Sigmoid colon (tissue), 7 donors: ENCODE measurements around the gene WFDC2. TPM values are rescaled to one million over a fixed set of nuclear protein-coding genes. Genes with fewer than 3 reads are reported as not detected.

Source experiments
- DNase-seq: peaks from one replicate; pipeline ENCODE4 v3.0.0-alpha.2; 2019
- H3K27ac ChIP-seq, 4 donors: fragments of 200-600 bp; sonication (generic); one replicate each; pipeline ENCODE4 v1.5.1; 2016 to 2019; ENCODE audit warnings: mild to moderate bottlenecking in 1 of 4
- H3K27me3 ChIP-seq, 3 donors: fragments of 200-600 bp; sonication (generic); one replicate each; pipeline ENCODE4 v1.5.1; 2019; ENCODE audit warnings: mild to moderate bottlenecking in 1 of 3
- H3K36me3 ChIP-seq, 4 donors: fragments of 200-600 bp; sonication (generic); one replicate each; pipeline ENCODE4 v1.5.1; 2016 to 2019
- H3K4me1 ChIP-seq, 4 donors: fragments of 200-600 bp; sonication (generic); one replicate each; pipeline ENCODE4 v1.5.1; 2017 to 2019
- H3K4me3 ChIP-seq, 4 donors: fragments of 200-600 bp; sonication (generic); one replicate each; pipeline ENCODE4 v1.5.1; 2017 to 2019; ENCODE audit warnings: mild to moderate bottlenecking in 2 of 4, moderate library complexity in 1 of 4
- H3K9me3 ChIP-seq, 4 donors: fragments of 200-600 bp in 3 of 4; sonication (generic) in 3 of 4; one replicate each; pipeline versions ENCODE4 v1.5.1 to v1.6.1; 2013 to 2019
- EP300 ChIP-seq, 4 donors: sonication (generic); formaldehyde crosslinking; IDR thresholded peaks; one replicate each; pipeline ENCODE4 v1.6.1; 2017; ENCODE audit warnings: antibody characterized with exemption in 4 of 4
- POLR2A ChIP-seq, 2 donors: fragments of 450-650 bp; IDR thresholded peaks; one replicate each; pipeline ENCODE4 v1.6.1; 2016; ENCODE audit warnings: antibody characterized with exemption in 2 of 2, mild to moderate bottlenecking in 2 of 2, moderate library complexity in 2 of 2
- POLR2AphosphoS5 ChIP-seq, 4 donors: sonication (generic); formaldehyde crosslinking; IDR thresholded peaks; one replicate each; pipeline ENCODE4 v1.6.1; 2017; ENCODE audit warnings: antibody characterized with exemption in 4 of 4
- WGBS, 2 donors: extraction: QIAGEN DNeasy Blood & Tissue Kit; methylation state at CpG; one replicate each; pipeline ENCODE4 v1.1.7; 2013; 5-methylcytosine and 5-hydroxymethylcytosine counted together
- intact Hi-C: fragments of 100-400 bp; cut with DNase I; formaldehyde crosslinking; loops from one replicate; pipeline ENCODE4 v1.15.1; 2023
- polyA plus RNA-seq, 3 donors: library from polyadenylated mRNA; stranded (reverse); fragments of 200-250 nt; gene quantifications; one replicate each; pipeline ENCODE4 v1.2.3, GENCODE V29; 2013
- total RNA-seq, 4 donors: library from RNA; depleted of rRNA; stranded (reverse); fragments of >200 nt; gene quantifications; one replicate each; pipeline ENCODE4 v1.1.0, GENCODE V29; 2016
- TF ChIP-seq, protein P1 (sequence below), 4 experiments: fragments of 450-650 bp in 3 of 4; fragments of 200-600 bp in 1 of 4; IDR thresholded peaks; one replicate each; pipeline ENCODE4 v1.5.1; 2016 to 2019; ENCODE audit warnings: antibody characterized with exemption in 4 of 4, mild to moderate bottlenecking in 3 of 4, moderate library complexity in 2 of 4
- donor health status: healthy with polysubstance abuse.
- donor health status: Bipolar disorder and iron deficiency.
- donor health status: healthy.

WFDC2 gene
- total and polyA plus RNA-seq, 7 donors: 29.6 to 94.1 (median 42.5) TPM

DNA sequence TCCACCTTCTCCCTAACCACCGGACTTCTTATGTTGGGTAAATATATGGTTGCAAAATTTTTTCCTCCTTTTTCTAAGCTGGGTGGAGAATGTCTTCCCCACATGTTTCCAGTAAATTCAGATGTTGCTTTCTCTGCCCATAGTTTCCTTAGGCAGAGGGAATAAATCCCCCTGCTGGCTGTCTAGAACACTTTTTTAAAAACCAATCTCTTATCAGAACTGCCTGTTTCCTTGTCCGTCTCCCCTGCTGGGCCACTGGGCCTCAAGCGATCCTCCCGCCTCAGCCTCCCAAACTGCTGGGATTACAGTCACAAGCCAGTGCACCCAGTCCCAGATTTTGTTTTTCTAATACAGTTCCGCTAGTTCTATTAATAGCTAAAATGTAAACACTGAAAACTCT, 9.9 kb upstream of the WFDC2 start:
- Histone ChIP-seq H3K36me3 (no peaks in the 10 kb centered on the region), H3K27me3 (no peaks in the 10 kb centered on the region), H3K4me3 (no peak overlapping the region), H3K27ac (no peak overlapping the region), H3K9me3 (no peaks in the 10 kb centered on the region), H3K4me1 (peaks cover 0 to 17% (median under 1%) of the 10 kb centered on the region in 4 donors)
- intact Hi-C loops: no loop called here
- no peak for TF ChIP-seq POLR2A (IDR thresholded peaks at IDR 0.05)
- TF ChIP-seq, protein P1, sequence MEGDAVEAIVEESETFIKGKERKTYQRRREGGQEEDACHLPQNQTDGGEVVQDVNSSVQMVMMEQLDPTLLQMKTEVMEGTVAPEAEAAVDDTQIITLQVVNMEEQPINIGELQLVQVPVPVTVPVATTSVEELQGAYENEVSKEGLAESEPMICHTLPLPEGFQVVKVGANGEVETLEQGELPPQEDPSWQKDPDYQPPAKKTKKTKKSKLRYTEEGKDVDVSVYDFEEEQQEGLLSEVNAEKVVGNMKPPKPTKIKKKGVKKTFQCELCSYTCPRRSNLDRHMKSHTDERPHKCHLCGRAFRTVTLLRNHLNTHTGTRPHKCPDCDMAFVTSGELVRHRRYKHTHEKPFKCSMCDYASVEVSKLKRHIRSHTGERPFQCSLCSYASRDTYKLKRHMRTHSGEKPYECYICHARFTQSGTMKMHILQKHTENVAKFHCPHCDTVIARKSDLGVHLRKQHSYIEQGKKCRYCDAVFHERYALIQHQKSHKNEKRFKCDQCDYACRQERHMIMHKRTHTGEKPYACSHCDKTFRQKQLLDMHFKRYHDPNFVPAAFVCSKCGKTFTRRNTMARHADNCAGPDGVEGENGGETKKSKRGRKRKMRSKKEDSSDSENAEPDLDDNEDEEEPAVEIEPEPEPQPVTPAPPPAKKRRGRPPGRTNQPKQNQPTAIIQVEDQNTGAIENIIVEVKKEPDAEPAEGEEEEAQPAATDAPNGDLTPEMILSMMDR (IDR thresholded peaks at IDR 0.05): peak in 1 of 4 experiments; percentile 13
- no peak for DNase-seq
- 76 to 79% methylated on average over 5 of the region's 5 CpGs for WGBS, 2 donors

DNA sequence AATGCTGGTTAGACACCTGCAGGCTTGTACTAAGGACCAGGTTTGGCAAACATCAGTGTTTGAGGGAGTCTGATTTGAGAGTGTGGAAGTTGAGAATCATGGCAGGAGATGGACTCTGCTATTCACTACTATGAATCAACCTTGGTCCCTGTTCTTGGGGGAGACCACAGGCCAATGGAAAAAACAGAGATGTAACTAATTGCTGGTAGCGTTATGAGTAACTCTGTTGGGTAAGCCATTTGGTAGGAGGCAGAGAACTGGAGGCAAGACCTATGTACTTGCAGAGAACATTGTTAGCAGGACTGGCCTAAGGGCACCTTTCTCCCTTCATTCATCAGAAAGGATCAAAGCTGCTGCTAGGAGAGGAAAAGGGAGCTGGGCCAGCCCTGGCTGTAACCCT, 8.3 kb upstream of the WFDC2 start:
- WGBS, 2 donors: 90 to 93% methylated on average over 1 of the region's 1 CpG
- Histone ChIP-seq H3K27ac (no peak overlapping the region), H3K27me3 (no peaks in the 10 kb centered on the region), H3K4me1 (peaks cover 0 to 28% (median 15%) of the 10 kb centered on the region in 4 donors), H3K36me3 (no peaks in the 10 kb centered on the region), H3K4me3 (no peak overlapping the region), H3K9me3 (no peaks in the 10 kb centered on the region)
- intact Hi-C loops: no loop called here
- DNase-seq: no peak
- TF ChIP-seq EP300 (IDR thresholded peaks at IDR 0.05) (no peak), POLR2AphosphoS5 (IDR thresholded peaks at IDR 0.05) (no peak), POLR2A (IDR thresholded peaks at IDR 0.05) (no peak)
- TF ChIP-seq, protein P1 (IDR thresholded peaks at IDR 0.05): no peak

DNA sequence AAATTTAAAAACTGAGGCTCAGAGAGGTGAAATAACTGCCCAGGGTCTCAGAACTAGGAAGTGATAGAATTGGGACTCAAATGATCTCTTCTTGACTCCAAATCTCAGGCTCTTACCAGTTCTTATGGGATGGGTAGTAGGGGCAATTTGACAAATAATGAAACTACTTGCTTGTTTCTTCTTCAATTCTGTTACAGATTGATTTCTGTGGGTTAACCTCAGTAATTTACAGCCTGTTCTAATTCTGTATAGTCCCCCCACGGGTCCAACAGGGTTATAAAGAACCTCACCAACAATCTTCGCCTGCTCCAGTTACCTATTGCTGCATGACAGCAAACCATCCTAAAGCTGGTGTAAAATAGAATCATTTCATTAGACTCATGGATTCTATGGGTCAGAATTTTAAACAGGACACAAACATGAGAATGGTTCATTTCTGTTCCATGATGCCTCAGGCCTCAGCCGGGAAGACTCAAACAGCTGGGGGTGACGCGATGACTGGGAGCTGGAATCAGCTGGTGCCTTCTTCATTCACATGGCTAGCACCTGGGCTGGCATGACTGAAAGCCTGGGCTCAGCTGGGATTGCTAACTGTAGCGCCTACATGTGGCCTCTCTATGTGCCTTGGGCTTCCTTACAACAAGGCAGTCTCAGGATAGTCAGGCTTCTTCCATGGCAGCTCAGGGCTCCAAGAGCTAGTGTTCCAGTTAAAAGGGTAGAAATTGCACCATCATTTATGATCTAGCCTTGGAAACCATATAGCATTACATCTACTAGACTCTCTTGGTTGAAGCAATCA, 6.6 kb upstream of the WFDC2 start:
- H3K4me1 ChIP-seq: peaks cover 0 to 24% (median 16%) of the 10 kb centered on the region in 4 donors
- H3K36me3 ChIP-seq: no peaks in the 10 kb centered on the region
- no peaks in the 10 kb centered on the region for H3K9me3 ChIP-seq
- TF ChIP-seq POLR2A (IDR thresholded peaks at IDR 0.05): no peak
- no peak for TF ChIP-seq EP300 (IDR thresholded peaks at IDR 0.05)
- TF ChIP-seq, protein P1 (IDR thresholded peaks at IDR 0.05): no peak
- TF ChIP-seq POLR2AphosphoS5 (IDR thresholded peaks at IDR 0.05): no peak
- DNase-seq: no peak
- H3K27ac ChIP-seq: no peak overlapping the region
- no peaks in the 10 kb centered on the region for H3K27me3 ChIP-seq
- no peak overlapping the region for H3K4me3 ChIP-seq
- intact Hi-C loops: no loop called here
- 92% methylated on average over 6 of the region's 6 CpGs for WGBS, 2 donors

DNA sequence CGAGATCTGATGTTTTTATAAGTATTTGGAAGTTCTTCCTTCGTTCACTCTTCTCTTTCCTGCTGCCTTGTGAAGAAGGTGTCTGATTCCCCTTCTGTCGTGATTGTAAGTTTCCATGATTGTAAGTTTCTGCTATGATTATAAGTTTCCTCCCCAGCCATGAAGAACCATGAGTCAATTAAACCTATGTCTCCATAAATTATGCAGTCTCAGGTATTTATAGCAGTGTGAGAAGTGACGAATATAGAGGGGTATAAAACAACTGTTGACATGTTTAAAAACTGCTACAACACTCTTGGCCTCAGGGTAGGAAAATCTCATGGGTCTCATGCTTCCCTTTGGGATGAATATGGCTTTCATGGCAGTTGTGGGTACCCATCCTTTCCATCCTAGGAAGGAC, 5.8 kb upstream of the WFDC2 start:
- no peak overlapping the region for H3K4me3 ChIP-seq
- DNase-seq: no peak
- no peaks in the 10 kb centered on the region for H3K27me3 ChIP-seq
- no peak overlapping the region for H3K27ac ChIP-seq
- H3K36me3 ChIP-seq: no peaks in the 10 kb centered on the region
- intact Hi-C loops: no loop called here
- TF ChIP-seq POLR2A (IDR thresholded peaks at IDR 0.05) (no peak), POLR2AphosphoS5 (IDR thresholded peaks at IDR 0.05) (no peak)
- peaks cover 0 to 26% (median 18%) of the 10 kb centered on the region in 4 donors for H3K4me1 ChIP-seq
- H3K9me3 ChIP-seq: no peaks in the 10 kb centered on the region
- 69 to 78% methylated on average over 4 of the region's 4 CpGs for WGBS, 2 donors

DNA sequence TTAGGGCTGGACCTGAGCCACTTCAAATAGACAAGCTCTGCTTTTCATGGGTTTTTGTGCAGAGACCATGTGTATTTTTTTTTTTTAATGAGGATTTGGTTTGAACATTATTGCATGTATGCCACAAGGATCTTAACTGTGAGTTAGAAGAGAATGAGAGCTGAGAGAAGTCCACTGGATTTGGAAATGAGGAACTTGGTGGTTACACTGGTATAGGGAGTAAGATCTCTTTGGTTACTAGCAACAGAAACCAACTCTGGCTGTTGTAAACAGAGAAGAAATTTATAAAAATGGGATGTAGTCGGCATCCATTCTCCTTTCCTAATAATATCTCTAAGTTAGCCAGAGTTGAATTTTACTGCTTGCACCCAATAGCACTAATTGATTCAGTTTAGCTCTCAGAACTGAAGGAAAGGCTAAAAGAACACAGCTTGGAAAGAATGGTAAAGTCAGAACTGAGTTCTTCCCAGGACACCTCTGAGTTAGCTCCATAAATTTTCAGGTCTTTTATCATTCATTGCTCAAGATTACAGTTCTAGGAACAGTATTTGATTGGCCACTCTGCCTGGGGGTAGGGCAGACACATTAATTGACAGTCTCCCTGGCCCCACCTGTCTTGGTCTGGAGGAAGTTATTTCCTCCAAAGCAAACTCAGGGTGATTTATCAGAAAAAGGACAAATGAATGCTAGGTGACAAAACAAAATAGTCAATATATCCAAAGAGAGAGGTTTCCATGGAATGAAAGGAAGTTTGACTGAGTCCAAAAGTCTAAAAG, 3.9 kb upstream of the WFDC2 start:
- 23 to 27% methylated on average over 1 of the region's 1 CpG for WGBS, 2 donors

More for the DNA sequence above, 3.9 kb upstream of the WFDC2 start:
- Histone ChIP-seq H3K36me3 (no peaks in the 10 kb centered on the region), H3K27ac (peak overlapping the region in 3 of 4 donors; percentile 55 to 69 (median 64)), H3K4me1 (peaks cover 0 to 42% (median 30%) of the 10 kb centered on the region in 4 donors), H3K9me3 (no peaks in the 10 kb centered on the region), H3K4me3 (no peak overlapping the region), H3K27me3 (no peaks in the 10 kb centered on the region)
- no peak for DNase-seq
- TF ChIP-seq POLR2AphosphoS5 (IDR thresholded peaks at IDR 0.05) (no peak), EP300 (IDR thresholded peaks at IDR 0.05) (no peak), POLR2A (IDR thresholded peaks at IDR 0.05) (no peak)
- TF ChIP-seq, protein P1 (IDR thresholded peaks at IDR 0.05): no peak
- intact Hi-C loops: no loop called here
